ENCODE results near the gene DNAJB11. TPM values are rescaled to one million over a fixed set of nuclear protein-coding genes. Genes with fewer than 3 reads are reported as not detected.
"Not testable (repeated sequence)": the region's sequence is repeated elsewhere in the genome, so short reads cannot be mapped to it uniquely, and the experiment has no call there.

Gene DNAJB11
- total RNA-seq, 4 donors from 2014 or later, result 24.7 to 32.1 (median 26.4) TPM

- intact Hi-C loops (cut with DNase I; ENCODE audit: low total_unique reads), result no loop called here
- DNase-seq (ENCODE audit: low spot score in 2 of 2), result no peak
- no peak overlapping the region for H3K4me3 ChIP-seq (ENCODE audit: low read depth, poor library complexity, severe bottlenecking)
- TF ChIP-seq CTCF (IDR thresholded peaks at IDR 0.05), result no peak
- TF ChIP-seq POLR2A (IDR thresholded peaks at IDR 0.05), result no peak
- 63 to 68% methylated on average over 7 of the region's 7 CpGs for WGBS, 2 donors
These were observed 55.8 kb downstream of the DNAJB11 start for GRCh38 chr3:186626254-186626847.

- WGBS, 2 donors, result 94 to 95% methylated on average over 7 of the region's 7 CpGs
- no peak overlapping the region for H3K4me3 ChIP-seq (ENCODE audit: low read depth, poor library complexity, severe bottlenecking)
- no peak for DNase-seq (ENCODE audit: low spot score in 2 of 2)
- TF ChIP-seq POLR2A (IDR thresholded peaks at IDR 0.05), result no peak
- intact Hi-C loops (cut with DNase I; ENCODE audit: low total_unique reads), result no loop called here
These were observed 57.4 kb downstream of the DNAJB11 start for GRCh38 chr3:186627852-186628414.

- no peak for TF ChIP-seq POLR2A (IDR thresholded peaks at IDR 0.05)
- no peak for TF ChIP-seq CTCF (IDR thresholded peaks at IDR 0.05)
- 85 to 87% methylated on average over 7 of the region's 7 CpGs for WGBS, 2 donors
- no peak overlapping the region for H3K4me3 ChIP-seq (ENCODE audit: low read depth, poor library complexity, severe bottlenecking)
- intact Hi-C loops (cut with DNase I; ENCODE audit: low total_unique reads), result no loop called here
- no peak for DNase-seq (ENCODE audit: low spot score in 2 of 2)
These were observed 58.2 kb downstream of the DNAJB11 start for GRCh38 chr3:186628756-186629155.

GRCh38 chr3:186630950-186631641 is 60.6 kb downstream of the DNAJB11 start:
- 68 to 86% methylated on average over 6 of the region's 6 CpGs for WGBS, 2 donors
- no peak for DNase-seq (ENCODE audit: low spot score in 2 of 2)
- TF ChIP-seq POLR2A (IDR thresholded peaks at IDR 0.05) (no peak), CTCF (IDR thresholded peaks at IDR 0.05) (no peak)
- H3K4me3 ChIP-seq (ENCODE audit: low read depth, poor library complexity, severe bottlenecking), result no peak overlapping the region
- intact Hi-C loops (cut with DNase I; ENCODE audit: low total_unique reads), result no loop called here

GRCh38 chr3:186633481-186633880 is 63.0 kb downstream of the DNAJB11 start:
- no peak for TF ChIP-seq CTCF (IDR thresholded peaks at IDR 0.05)
- no peak for TF ChIP-seq POLR2A (IDR thresholded peaks at IDR 0.05)
- no peak overlapping the region for H3K4me3 ChIP-seq (ENCODE audit: low read depth, poor library complexity, severe bottlenecking)
- no peak for DNase-seq (ENCODE audit: low spot score in 2 of 2)
- intact Hi-C loops (cut with DNase I; ENCODE audit: low total_unique reads), result no loop called here

GRCh38 chr3:186634207-186634606 is 63.7 kb downstream of the DNAJB11 start:
- DNase-seq (ENCODE audit: low spot score in 2 of 2); intact Hi-C loops (cut with DNase I; ENCODE audit: low total_unique reads); H3K4me3 ChIP-seq (ENCODE audit: low read depth, poor library complexity, severe bottlenecking): not testable (repeated sequence)
- 90 to 92% methylated on average over 5 of the region's 5 CpGs for WGBS, 2 donors

Other genes starting within 250 kb of the DNAJB11 start
- gene DGKG, start 208.5 kb upstream of the DNAJB11 start, total RNA-seq, result 1 to 10 TPM; 1.1 to 9.5 (median 1.7) TPM
- gene CRYGS, start 26.3 kb upstream of the DNAJB11 start, total RNA-seq, result 1 to 10 TPM in 2 of 4 donors, under 1 TPM in 2; 0.42 to 2.3 (median 1.3) TPM
- 10 to 100 TPM in 3 of 4 donors, 1 to 10 TPM in 1; 9.7 to 17.7 (median 14.6) TPM for gene TBCCD1, start 3.4 kb upstream of the DNAJB11 start, total RNA-seq
- gene AHSG, start 42.3 kb downstream of the DNAJB11 start, total RNA-seq, result under 1 TPM in 1 of 4 donors, not detected in 3; 0.36 TPM
- gene FETUB, start 69.7 kb downstream of the DNAJB11 start, total RNA-seq, result 10 to 100 TPM in 2 of 4 donors, 1 to 10 TPM in 2; 4.0 to 13.5 (median 9.3) TPM
- under 1 TPM in 2 of 4 donors, not detected in 2; 0.10 to 0.34 TPM for gene HRG, start 95.3 kb downstream of the DNAJB11 start, total RNA-seq
- not detected for gene KNG1, start 146.6 kb downstream of the DNAJB11 start, total RNA-seq
- gene EIF4A2, start 212.9 kb downstream of the DNAJB11 start, total RNA-seq, result 100 to 1,000 TPM; 224 to 547 (median 310) TPM
- gene RFC4, start 235.8 kb downstream of the DNAJB11 start, total RNA-seq, result 10 to 100 TPM in 2 of 4 donors, 1 to 10 TPM in 2; 6.3 to 14.0 (median 10.5) TPM

Measured in lower leg skin (tissue), 4 donors.